HPDE6-E6E7 (cell line): ENCODE data around the gene ZC3H12A.

Source experiments
- DNase-seq: peaks from one replicate; pipeline ENCODE4 v3.0.0; 2011; ENCODE audit warnings: missing footprints; ENCODE audit errors: extremely low spot score

ZC3H12A gene

GRCh38 chr1:37478890-37479254 is 4.5 kb downstream of the ZC3H12A start:
- no peak for DNase-seq

GRCh38 chr1:37479255-37480124 is 5.1 kb downstream of the ZC3H12A start:
- DNase-seq, result peak; percentile 91

GRCh38 chr1:37480125-37480466 is 5.7 kb downstream of the ZC3H12A start:
- no peak for DNase-seq

GRCh38 chr1:37480581-37481288 is 6.4 kb downstream of the ZC3H12A start:
- no peak for DNase-seq

GRCh38 chr1:37481289-37482003 is 7.1 kb downstream of the ZC3H12A start:
- no peak for DNase-seq

- no peak for DNase-seq
Measured at GRCh38 chr1:37482004-37482785, 7.8 kb downstream of the ZC3H12A start.

- DNase-seq, result no peak
Measured at GRCh38 chr1:37482796-37483744, 8.7 kb downstream of the ZC3H12A start.

GRCh38 chr1:37483785-37484184 is 9.4 kb downstream of the ZC3H12A start:
- no peak for DNase-seq

- no peak for DNase-seq
Measured at GRCh38 chr1:37484325-37485051, 10.1 kb downstream of the ZC3H12A start.

- no peak for DNase-seq
Measured at GRCh38 chr1:37485902-37486679, 11.7 kb downstream of the ZC3H12A start.

GRCh38 chr1:37486680-37487618 is 12.6 kb downstream of the ZC3H12A start:
- no peak for DNase-seq

GRCh38 chr1:37487619-37487984 is 13.2 kb downstream of the ZC3H12A start:
- DNase-seq, result no peak

GRCh38 chr1:37493336-37494098 is 19.1 kb downstream of the ZC3H12A start:
- no peak for DNase-seq

- no peak for DNase-seq
Measured at GRCh38 chr1:37495875-37496274, 21.5 kb downstream of the ZC3H12A start.

- DNase-seq, result no peak
Measured at GRCh38 chr1:37497832-37498231, 23.5 kb downstream of the ZC3H12A start.

- DNase-seq, result no peak
Measured at GRCh38 chr1:37498872-37499617, 24.7 kb downstream of the ZC3H12A start.

- no peak for DNase-seq
Measured at GRCh38 chr1:37501661-37502060, 27.3 kb downstream of the ZC3H12A start.
